ENCODE data around the gene GARIN3.

The GARIN3 gene

DNA sequence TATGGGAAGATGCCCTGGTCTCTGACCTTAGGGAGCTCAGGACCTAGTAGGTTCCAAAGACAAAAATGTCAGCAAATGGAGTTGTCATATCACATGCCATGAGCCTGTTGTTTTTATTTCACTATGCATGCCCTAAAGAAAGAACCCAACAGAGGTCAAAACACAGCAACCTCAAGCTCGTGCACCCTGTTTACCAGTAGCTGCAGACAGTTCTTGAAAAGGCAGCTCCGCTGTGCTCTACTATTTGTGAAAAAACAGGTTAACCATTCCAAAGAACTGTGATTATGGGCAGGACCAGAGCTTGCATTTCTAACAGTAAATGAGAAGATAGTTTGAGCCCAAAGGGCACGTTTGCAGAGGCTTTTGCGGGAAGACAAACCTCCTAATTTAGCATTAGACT is 37.4 kb upstream of the GARIN3 start:
- no peak overlapping the region for H3K9ac ChIP-seq (ENCODE audit: low read length in 5 of 5)
- no peaks in the 10 kb centered on the region for H3K27me3 ChIP-seq (ENCODE audit: control insufficient read depth in 5 of 5, insufficient read depth in 4 of 5, low read length in 5 of 5)
- no peak overlapping the region for H3K27ac ChIP-seq (ENCODE audit: low read depth, low read length)
- peaks cover 0 to 17% (median 0%) of the 10 kb centered on the region in 5 donors for H3K9me3 ChIP-seq (ENCODE audit: control insufficient read depth in 5 of 5, low read length in 5 of 5)
- H3K36me3 ChIP-seq (ENCODE audit: control insufficient read depth in 5 of 5, insufficient read depth in 5 of 5, low read length in 5 of 5) = no peaks in the 10 kb centered on the region
- H3K4me3 ChIP-seq (ENCODE audit: low read depth in 1 of 5, low read length in 5 of 5) = no peak overlapping the region
- no peaks in the 10 kb centered on the region for H3K4me1 ChIP-seq (ENCODE audit: control insufficient read depth in 5 of 5, insufficient read depth in 5 of 5, low read length in 5 of 5)

DNA sequence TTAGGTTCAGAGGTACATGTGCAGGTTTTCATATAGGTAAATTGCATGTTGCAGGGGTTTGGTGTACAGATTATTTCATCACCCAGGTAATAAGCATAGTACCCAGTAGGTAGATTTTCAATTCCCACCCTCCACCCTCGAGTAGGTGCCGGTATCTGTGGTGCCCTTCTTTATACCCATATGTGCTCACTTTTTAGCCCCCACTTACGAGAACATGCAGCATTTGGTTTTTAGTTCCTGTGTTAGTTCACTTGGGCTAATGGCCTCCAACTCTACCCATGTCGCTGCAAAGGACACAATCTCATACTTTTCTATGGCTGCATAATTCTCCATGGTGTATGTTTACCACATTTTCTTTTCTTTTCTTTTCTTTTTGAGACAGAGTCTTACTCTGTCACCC is 35.8 kb upstream of the GARIN3 start:
- H3K4me3 ChIP-seq (ENCODE audit: low read depth in 1 of 5, low read length in 5 of 5) = no peak overlapping the region
- no peak overlapping the region for H3K27ac ChIP-seq (ENCODE audit: low read depth, low read length)
- no peaks in the 10 kb centered on the region for H3K27me3 ChIP-seq (ENCODE audit: control insufficient read depth in 5 of 5, insufficient read depth in 4 of 5, low read length in 5 of 5)
- H3K4me1 ChIP-seq (ENCODE audit: control insufficient read depth in 5 of 5, insufficient read depth in 5 of 5, low read length in 5 of 5) = no peaks in the 10 kb centered on the region
- no peak overlapping the region for H3K9ac ChIP-seq (ENCODE audit: low read length in 5 of 5)
- H3K9me3 ChIP-seq (ENCODE audit: control insufficient read depth in 5 of 5, low read length in 5 of 5) = peaks cover 0 to 17% (median 0%) of the 10 kb centered on the region in 5 donors
- H3K36me3 ChIP-seq (ENCODE audit: control insufficient read depth in 5 of 5, insufficient read depth in 5 of 5, low read length in 5 of 5) = no peaks in the 10 kb centered on the region

DNA sequence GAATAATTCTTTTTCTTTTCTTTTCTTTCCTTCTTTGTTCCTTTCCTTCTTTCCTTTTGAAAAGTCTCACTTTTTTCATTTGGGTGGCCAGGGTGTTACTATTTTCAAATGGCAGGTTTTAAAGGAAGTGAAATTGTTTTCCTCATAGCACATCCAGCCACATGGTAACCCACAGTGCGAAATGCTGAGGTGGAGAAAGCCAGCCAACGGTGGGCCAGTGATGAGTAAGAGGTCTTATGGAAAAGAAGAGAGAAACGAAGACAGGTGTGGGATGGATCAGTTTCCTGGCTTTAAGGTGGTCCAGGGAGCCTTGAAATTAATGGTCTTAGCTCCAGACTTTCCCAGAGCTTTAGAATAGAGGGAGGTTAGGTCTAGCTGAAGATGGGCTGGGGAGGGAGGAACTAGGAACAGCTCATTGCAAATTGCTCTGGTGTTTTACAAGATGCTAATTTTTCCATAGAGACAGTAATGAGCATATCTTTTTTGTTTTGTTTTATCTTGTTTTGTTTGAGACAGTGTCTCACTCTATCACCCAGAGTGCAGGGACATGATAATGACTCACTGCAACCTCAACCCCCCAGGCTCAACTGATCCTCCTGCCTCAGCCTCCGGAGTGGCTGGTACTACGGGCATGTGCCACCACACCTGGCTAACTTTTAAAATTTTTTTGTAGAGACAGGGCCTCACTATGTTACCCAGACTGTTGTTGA is 32.4 kb upstream of the GARIN3 start:
- no peak overlapping the region for H3K9ac ChIP-seq (ENCODE audit: low read length in 5 of 5)
- no peak overlapping the region for H3K27ac ChIP-seq (ENCODE audit: low read depth, low read length)
- peaks cover 0 to 5% (median 0%) of the 10 kb centered on the region in 5 donors for H3K27me3 ChIP-seq (ENCODE audit: control insufficient read depth in 5 of 5, insufficient read depth in 4 of 5, low read length in 5 of 5)
- no peaks in the 10 kb centered on the region for H3K36me3 ChIP-seq (ENCODE audit: control insufficient read depth in 5 of 5, insufficient read depth in 5 of 5, low read length in 5 of 5)
- no peak overlapping the region for H3K4me3 ChIP-seq (ENCODE audit: low read depth in 1 of 5, low read length in 5 of 5)
- H3K4me1 ChIP-seq (ENCODE audit: control insufficient read depth in 5 of 5, insufficient read depth in 5 of 5, low read length in 5 of 5) = no peaks in the 10 kb centered on the region
- no peaks in the 10 kb centered on the region for H3K9me3 ChIP-seq (ENCODE audit: control insufficient read depth in 5 of 5, low read length in 5 of 5)

DNA sequence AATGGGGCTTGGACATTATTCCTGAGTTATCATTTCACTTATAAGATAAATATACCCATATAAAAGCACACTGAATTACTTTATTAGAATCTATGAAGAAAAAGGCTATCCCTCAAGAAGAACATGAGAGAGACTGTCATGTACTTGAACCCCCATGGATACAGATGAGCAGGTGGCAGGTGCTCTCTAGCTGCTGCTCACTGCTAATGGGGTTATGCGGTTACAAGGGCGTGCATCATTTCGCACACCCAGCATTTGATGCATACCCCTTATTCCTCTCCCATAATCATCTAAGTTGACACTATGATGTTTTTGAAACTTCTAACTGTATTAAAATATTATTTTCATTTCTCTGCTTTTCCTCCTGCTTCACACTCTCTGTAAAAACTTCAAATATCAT is 31.0 kb upstream of the GARIN3 start:
- H3K9ac ChIP-seq (ENCODE audit: low read length in 5 of 5) = no peak overlapping the region
- no peaks in the 10 kb centered on the region for H3K36me3 ChIP-seq (ENCODE audit: control insufficient read depth in 5 of 5, insufficient read depth in 5 of 5, low read length in 5 of 5)
- H3K27ac ChIP-seq (ENCODE audit: low read depth, low read length) = no peak overlapping the region
- H3K4me1 ChIP-seq (ENCODE audit: control insufficient read depth in 5 of 5, insufficient read depth in 5 of 5, low read length in 5 of 5) = no peaks in the 10 kb centered on the region
- H3K9me3 ChIP-seq (ENCODE audit: control insufficient read depth in 5 of 5, low read length in 5 of 5) = no peaks in the 10 kb centered on the region
- H3K4me3 ChIP-seq (ENCODE audit: low read depth in 1 of 5, low read length in 5 of 5) = no peak overlapping the region
- peaks cover 0 to 5% (median 0%) of the 10 kb centered on the region in 5 donors for H3K27me3 ChIP-seq (ENCODE audit: control insufficient read depth in 5 of 5, insufficient read depth in 4 of 5, low read length in 5 of 5)

DNA sequence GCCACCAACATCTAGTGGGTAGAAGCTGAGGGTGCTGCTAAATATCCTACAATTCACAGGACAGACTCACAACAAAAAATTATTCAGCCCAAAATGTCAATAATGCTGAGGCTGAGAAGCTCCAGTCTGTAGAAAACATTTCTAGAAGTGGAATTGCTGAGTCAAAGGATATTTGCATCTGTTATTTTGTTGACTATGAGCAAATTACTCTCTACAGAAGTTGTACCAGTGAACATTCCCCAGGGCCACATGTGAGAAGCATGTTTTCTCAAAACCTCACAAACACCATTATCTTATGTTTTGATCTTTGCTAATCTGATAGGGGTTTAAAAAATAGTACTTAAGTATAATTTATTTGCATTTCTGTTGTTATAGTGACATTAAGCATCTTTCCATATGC is 30.0 kb upstream of the GARIN3 start:
- Histone ChIP-seq H3K4me1 (ENCODE audit: control insufficient read depth in 5 of 5, insufficient read depth in 5 of 5, low read length in 5 of 5) (no peaks in the 10 kb centered on the region), H3K4me3 (ENCODE audit: low read depth in 1 of 5, low read length in 5 of 5) (no peak overlapping the region), H3K36me3 (ENCODE audit: control insufficient read depth in 5 of 5, insufficient read depth in 5 of 5, low read length in 5 of 5) (no peaks in the 10 kb centered on the region), H3K9ac (ENCODE audit: low read length in 5 of 5) (no peak overlapping the region), H3K27ac (ENCODE audit: low read depth, low read length) (no peak overlapping the region), H3K27me3 (ENCODE audit: control insufficient read depth in 5 of 5, insufficient read depth in 4 of 5, low read length in 5 of 5) (peaks cover 0 to 5% (median 0%) of the 10 kb centered on the region in 5 donors), H3K9me3 (ENCODE audit: control insufficient read depth in 5 of 5, low read length in 5 of 5) (no peaks in the 10 kb centered on the region)

DNA sequence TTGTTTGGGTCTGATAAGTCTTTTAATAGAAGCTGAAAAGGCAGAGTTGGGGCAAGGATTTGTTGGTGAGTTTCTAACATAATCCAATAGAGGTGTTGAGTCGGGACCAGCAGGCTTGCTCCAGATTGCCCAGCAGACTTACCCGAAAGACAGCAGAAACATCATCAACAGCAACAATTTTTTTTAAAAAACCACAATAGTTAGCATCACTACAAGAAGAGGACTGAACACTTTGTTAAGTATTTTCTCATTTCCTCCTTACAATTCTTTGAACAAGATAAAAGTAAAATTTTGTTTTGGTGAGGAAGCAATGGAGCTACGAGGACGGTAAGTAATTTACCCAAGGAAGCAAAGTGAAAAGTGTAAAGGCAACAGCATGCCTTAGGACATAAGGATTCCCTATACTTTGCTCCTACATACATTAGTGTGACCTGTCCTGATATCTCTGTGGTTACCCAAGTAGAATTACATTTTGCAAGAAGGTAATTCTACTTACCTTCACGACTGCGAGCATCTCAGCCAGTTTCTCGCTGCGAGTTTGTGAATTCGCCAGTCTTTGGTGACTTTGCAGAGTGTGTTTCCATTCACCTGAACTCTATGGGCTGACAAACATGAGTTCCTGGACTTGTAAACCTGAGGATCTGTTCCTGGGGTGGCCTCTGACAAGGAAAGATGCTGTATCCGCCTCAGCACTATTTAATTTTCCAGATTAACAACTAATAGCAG is 27.8 kb upstream of the GARIN3 start:
- Histone ChIP-seq H3K27me3 (ENCODE audit: control insufficient read depth in 5 of 5, insufficient read depth in 4 of 5, low read length in 5 of 5) (peaks cover 0 to 5% (median 0%) of the 10 kb centered on the region in 5 donors), H3K27ac (ENCODE audit: low read depth, low read length) (no peak overlapping the region), H3K9me3 (ENCODE audit: control insufficient read depth in 5 of 5, low read length in 5 of 5) (no peaks in the 10 kb centered on the region), H3K4me1 (ENCODE audit: control insufficient read depth in 5 of 5, insufficient read depth in 5 of 5, low read length in 5 of 5) (no peaks in the 10 kb centered on the region), H3K4me3 (ENCODE audit: low read depth in 1 of 5, low read length in 5 of 5) (no peak overlapping the region), H3K36me3 (ENCODE audit: control insufficient read depth in 5 of 5, insufficient read depth in 5 of 5, low read length in 5 of 5) (no peaks in the 10 kb centered on the region), H3K9ac (ENCODE audit: low read length in 5 of 5) (no peak overlapping the region)

DNA sequence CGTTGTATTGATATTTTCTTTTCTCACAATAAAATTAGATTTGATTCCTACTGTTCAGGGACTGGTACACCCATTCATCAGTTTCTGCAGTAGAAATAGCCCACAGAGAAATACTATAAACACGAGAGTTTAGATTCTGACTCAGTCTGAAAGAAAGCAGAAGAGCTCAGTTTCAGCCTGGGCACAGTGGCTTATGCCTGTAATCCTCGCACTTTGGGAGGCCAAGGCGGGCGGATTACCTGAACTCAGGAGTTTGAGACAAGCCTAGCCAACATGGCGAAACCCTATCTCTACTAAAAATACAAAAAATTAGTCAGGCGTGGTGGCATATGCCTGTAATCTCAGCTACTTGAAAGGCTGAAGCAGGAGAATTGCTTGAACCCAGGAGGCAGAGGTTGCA is 23.2 kb upstream of the GARIN3 start:
- no peaks in the 10 kb centered on the region for H3K36me3 ChIP-seq (ENCODE audit: control insufficient read depth in 5 of 5, insufficient read depth in 5 of 5, low read length in 5 of 5)
- no peaks in the 10 kb centered on the region for H3K4me1 ChIP-seq (ENCODE audit: control insufficient read depth in 5 of 5, insufficient read depth in 5 of 5, low read length in 5 of 5)
- H3K27me3 ChIP-seq (ENCODE audit: control insufficient read depth in 5 of 5, insufficient read depth in 4 of 5, low read length in 5 of 5) = peaks cover 0 to 5% (median 0%) of the 10 kb centered on the region in 5 donors
- H3K9me3 ChIP-seq (ENCODE audit: control insufficient read depth in 5 of 5, low read length in 5 of 5) = peaks cover 0 to 3% (median 0%) of the 10 kb centered on the region in 5 donors
- H3K9ac ChIP-seq (ENCODE audit: low read length in 5 of 5) = no peak overlapping the region
- no peak overlapping the region for H3K27ac ChIP-seq (ENCODE audit: low read depth, low read length)
- no peak overlapping the region for H3K4me3 ChIP-seq (ENCODE audit: low read depth in 1 of 5, low read length in 5 of 5)

DNA sequence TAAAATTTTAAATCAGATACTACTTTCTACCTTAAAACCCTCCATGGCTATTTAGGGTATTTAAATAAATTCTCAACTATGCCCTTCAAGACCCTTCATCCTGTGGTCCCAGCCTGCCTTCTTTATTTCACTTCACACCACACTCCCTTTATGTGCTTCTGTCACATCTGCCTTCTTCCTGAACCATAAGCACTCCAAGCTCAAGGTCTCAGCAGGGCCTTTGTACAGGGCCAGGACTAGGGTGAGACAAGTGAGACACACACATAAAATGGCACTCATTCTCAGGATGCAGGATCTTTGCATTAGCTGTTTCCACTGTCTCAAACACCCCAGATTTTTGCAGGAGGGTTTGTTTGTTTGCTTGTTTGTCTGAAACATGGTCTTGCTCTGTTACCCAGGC is 22.2 kb upstream of the GARIN3 start:
- Histone ChIP-seq H3K36me3 (ENCODE audit: control insufficient read depth in 5 of 5, insufficient read depth in 5 of 5, low read length in 5 of 5) (no peaks in the 10 kb centered on the region), H3K4me1 (ENCODE audit: control insufficient read depth in 5 of 5, insufficient read depth in 5 of 5, low read length in 5 of 5) (no peaks in the 10 kb centered on the region)

DNA sequence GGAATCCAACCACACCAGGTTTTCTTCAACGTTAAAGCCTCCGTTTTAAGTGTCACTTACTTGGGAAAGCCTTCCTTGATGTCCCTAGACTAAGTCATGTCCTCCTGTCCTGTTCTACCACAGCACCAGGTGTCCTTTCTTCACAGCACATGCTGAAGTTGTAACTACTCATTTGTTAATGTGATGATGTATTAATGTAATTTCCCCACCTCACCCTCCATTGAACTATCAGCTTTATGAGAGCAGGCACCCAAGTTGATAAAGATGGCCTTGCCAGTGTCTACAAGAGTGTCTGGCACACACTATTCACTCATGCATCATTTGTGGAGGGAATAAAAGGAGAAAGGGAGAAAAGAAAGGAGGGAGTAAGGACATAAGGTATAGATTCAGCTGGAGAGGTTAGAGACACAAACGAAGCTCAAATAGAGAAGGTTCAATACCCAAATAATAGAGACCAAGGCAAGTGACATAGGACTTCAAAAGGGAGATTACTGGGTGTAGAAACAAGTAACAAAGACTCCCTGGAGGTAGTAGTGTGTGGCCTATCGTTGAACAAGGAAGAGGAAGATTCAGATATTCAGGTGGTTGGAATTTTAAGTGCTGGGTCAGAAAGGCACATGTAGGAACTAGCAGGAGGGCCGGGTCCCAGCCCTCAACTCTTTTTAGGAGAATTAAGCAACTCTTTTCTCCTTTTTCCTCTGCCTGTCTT is 21.1 kb upstream of the GARIN3 start:
- peaks cover 0 to 3% (median 0%) of the 10 kb centered on the region in 5 donors for H3K27me3 ChIP-seq (ENCODE audit: control insufficient read depth in 5 of 5, insufficient read depth in 4 of 5, low read length in 5 of 5)
- H3K27ac ChIP-seq (ENCODE audit: low read depth, low read length) = no peak overlapping the region
- H3K4me1 ChIP-seq (ENCODE audit: control insufficient read depth in 5 of 5, insufficient read depth in 5 of 5, low read length in 5 of 5) = no peaks in the 10 kb centered on the region
- no peak overlapping the region for H3K4me3 ChIP-seq (ENCODE audit: low read depth in 1 of 5, low read length in 5 of 5)
- H3K36me3 ChIP-seq (ENCODE audit: control insufficient read depth in 5 of 5, insufficient read depth in 5 of 5, low read length in 5 of 5) = no peaks in the 10 kb centered on the region
- peaks cover 0 to 3% (median 0%) of the 10 kb centered on the region in 5 donors for H3K9me3 ChIP-seq (ENCODE audit: control insufficient read depth in 5 of 5, low read length in 5 of 5)
- H3K9ac ChIP-seq (ENCODE audit: low read length in 5 of 5) = no peak overlapping the region

More for the DNA sequence above, 22.2 kb upstream of the GARIN3 start:
- Histone ChIP-seq H3K27ac (ENCODE audit: low read depth, low read length) (no peak overlapping the region), H3K9me3 (ENCODE audit: control insufficient read depth in 5 of 5, low read length in 5 of 5) (peaks cover 0 to 3% (median 0%) of the 10 kb centered on the region in 5 donors), H3K9ac (ENCODE audit: low read length in 5 of 5) (no peak overlapping the region), H3K27me3 (ENCODE audit: control insufficient read depth in 5 of 5, insufficient read depth in 4 of 5, low read length in 5 of 5) (no peaks in the 10 kb centered on the region), H3K4me3 (ENCODE audit: low read depth in 1 of 5, low read length in 5 of 5) (no peak overlapping the region)

Measured in subcutaneous abdominal adipose tissue (tissue), 5 donors.